HL-60 (cell line): Measurements from ENCODE around the gene MAPK7.

Experiments
- CTCF ChIP-seq: IDR thresholded peaks from one replicate; pipeline ENCODE4 v1.5.1; 2011; ENCODE audit warnings: low read length, control low read depth, inconsistent platforms; ENCODE audit not compliant: insufficient read depth
- REST ChIP-seq: IDR thresholded peaks from 2 replicates; pipeline ENCODE4 v1.6.1; 2012; ENCODE audit warnings: low read depth; ENCODE audit not compliant: insufficient replicate concordance

GRCh38 chr17:19409066-19409465, 30.8 kb downstream of the MAPK7 start:
- TF ChIP-seq CTCF, result no peak
- TF ChIP-seq REST, result no peak
